Measurements from ENCODE around the gene HIVEP3.

DNA sequence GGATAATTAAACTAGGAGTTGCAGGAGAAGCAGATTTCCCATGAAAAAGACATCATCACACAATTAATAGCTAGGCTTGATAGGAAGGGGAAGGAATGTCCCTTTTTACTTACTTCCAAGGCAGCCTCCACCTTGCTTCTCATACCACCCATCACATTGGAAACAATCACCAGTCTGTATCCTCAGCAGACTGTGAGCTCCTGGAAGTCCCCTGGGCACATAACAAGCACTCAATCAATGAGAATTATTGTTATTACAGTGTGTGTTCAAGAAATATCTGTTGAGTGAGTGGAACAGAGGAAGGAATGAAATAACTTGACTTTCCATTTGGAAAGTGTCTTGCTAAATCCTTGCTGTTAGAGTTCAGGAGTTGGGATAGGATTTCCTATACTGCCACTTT lies 36.2 kb downstream of the HIVEP3 start:
- TF ChIP-seq, protein P1, sequence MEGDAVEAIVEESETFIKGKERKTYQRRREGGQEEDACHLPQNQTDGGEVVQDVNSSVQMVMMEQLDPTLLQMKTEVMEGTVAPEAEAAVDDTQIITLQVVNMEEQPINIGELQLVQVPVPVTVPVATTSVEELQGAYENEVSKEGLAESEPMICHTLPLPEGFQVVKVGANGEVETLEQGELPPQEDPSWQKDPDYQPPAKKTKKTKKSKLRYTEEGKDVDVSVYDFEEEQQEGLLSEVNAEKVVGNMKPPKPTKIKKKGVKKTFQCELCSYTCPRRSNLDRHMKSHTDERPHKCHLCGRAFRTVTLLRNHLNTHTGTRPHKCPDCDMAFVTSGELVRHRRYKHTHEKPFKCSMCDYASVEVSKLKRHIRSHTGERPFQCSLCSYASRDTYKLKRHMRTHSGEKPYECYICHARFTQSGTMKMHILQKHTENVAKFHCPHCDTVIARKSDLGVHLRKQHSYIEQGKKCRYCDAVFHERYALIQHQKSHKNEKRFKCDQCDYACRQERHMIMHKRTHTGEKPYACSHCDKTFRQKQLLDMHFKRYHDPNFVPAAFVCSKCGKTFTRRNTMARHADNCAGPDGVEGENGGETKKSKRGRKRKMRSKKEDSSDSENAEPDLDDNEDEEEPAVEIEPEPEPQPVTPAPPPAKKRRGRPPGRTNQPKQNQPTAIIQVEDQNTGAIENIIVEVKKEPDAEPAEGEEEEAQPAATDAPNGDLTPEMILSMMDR (IDR thresholded peaks at IDR 0.05) = no peak
- TF ChIP-seq, protein P2, sequence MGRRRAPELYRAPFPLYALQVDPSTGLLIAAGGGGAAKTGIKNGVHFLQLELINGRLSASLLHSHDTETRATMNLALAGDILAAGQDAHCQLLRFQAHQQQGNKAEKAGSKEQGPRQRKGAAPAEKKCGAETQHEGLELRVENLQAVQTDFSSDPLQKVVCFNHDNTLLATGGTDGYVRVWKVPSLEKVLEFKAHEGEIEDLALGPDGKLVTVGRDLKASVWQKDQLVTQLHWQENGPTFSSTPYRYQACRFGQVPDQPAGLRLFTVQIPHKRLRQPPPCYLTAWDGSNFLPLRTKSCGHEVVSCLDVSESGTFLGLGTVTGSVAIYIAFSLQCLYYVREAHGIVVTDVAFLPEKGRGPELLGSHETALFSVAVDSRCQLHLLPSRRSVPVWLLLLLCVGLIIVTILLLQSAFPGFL (CRISPR knock-in tag; IDR thresholded peaks at IDR 0.05; ENCODE audit: borderline replicate concordance) = no peak
- TF ChIP-seq, protein P3, sequence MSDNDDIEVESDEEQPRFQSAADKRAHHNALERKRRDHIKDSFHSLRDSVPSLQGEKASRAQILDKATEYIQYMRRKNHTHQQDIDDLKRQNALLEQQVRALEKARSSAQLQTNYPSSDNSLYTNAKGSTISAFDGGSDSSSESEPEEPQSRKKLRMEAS (CRISPR knock-in tag; IDR thresholded peaks at IDR 0.05) = no peak
- TF ChIP-seq GABPB1 (CRISPR knock-in tag; IDR thresholded peaks at IDR 0.05) = no peak
- TF ChIP-seq, protein P4, sequence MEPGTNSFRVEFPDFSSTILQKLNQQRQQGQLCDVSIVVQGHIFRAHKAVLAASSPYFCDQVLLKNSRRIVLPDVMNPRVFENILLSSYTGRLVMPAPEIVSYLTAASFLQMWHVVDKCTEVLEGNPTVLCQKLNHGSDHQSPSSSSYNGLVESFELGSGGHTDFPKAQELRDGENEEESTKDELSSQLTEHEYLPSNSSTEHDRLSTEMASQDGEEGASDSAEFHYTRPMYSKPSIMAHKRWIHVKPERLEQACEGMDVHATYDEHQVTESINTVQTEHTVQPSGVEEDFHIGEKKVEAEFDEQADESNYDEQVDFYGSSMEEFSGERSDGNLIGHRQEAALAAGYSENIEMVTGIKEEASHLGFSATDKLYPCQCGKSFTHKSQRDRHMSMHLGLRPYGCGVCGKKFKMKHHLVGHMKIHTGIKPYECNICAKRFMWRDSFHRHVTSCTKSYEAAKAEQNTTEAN (CRISPR knock-in tag; IDR thresholded peaks at IDR 0.05) = no peak
- TF ChIP-seq, protein P5, sequence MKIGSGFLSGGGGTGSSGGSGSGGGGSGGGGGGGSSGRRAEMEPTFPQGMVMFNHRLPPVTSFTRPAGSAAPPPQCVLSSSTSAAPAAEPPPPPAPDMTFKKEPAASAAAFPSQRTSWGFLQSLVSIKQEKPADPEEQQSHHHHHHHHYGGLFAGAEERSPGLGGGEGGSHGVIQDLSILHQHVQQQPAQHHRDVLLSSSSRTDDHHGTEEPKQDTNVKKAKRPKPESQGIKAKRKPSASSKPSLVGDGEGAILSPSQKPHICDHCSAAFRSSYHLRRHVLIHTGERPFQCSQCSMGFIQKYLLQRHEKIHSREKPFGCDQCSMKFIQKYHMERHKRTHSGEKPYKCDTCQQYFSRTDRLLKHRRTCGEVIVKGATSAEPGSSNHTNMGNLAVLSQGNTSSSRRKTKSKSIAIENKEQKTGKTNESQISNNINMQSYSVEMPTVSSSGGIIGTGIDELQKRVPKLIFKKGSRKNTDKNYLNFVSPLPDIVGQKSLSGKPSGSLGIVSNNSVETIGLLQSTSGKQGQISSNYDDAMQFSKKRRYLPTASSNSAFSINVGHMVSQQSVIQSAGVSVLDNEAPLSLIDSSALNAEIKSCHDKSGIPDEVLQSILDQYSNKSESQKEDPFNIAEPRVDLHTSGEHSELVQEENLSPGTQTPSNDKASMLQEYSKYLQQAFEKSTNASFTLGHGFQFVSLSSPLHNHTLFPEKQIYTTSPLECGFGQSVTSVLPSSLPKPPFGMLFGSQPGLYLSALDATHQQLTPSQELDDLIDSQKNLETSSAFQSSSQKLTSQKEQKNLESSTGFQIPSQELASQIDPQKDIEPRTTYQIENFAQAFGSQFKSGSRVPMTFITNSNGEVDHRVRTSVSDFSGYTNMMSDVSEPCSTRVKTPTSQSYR (CRISPR knock-in tag; IDR thresholded peaks at IDR 0.05) = no peak
- no peak for TF ChIP-seq MXD4 (CRISPR knock-in tag; IDR thresholded peaks at IDR 0.05; ENCODE audit: borderline replicate concordance)
- TF ChIP-seq, protein P6, sequence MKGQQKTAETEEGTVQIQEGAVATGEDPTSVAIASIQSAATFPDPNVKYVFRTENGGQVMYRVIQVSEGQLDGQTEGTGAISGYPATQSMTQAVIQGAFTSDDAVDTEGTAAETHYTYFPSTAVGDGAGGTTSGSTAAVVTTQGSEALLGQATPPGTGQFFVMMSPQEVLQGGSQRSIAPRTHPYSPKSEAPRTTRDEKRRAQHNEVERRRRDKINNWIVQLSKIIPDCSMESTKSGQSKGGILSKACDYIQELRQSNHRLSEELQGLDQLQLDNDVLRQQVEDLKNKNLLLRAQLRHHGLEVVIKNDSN (CRISPR knock-in tag; IDR thresholded peaks at IDR 0.05) = no peak
- TF ChIP-seq, protein P7, sequence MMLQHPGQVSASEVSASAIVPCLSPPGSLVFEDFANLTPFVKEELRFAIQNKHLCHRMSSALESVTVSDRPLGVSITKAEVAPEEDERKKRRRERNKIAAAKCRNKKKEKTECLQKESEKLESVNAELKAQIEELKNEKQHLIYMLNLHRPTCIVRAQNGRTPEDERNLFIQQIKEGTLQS (CRISPR knock-in tag; conservative IDR thresholded peaks at IDR 0.05) = no peak
- TF ChIP-seq CREM (CRISPR knock-in tag; IDR thresholded peaks at IDR 0.05) = no peak

Measured in WTC11 (cell line).